ENCODE results near the gene PSMD4.
"Not testable (repeated sequence)": the region's sequence is repeated elsewhere in the genome, so short reads cannot be mapped to it uniquely, and the experiment has no call there.

Gene PSMD4

DNA sequence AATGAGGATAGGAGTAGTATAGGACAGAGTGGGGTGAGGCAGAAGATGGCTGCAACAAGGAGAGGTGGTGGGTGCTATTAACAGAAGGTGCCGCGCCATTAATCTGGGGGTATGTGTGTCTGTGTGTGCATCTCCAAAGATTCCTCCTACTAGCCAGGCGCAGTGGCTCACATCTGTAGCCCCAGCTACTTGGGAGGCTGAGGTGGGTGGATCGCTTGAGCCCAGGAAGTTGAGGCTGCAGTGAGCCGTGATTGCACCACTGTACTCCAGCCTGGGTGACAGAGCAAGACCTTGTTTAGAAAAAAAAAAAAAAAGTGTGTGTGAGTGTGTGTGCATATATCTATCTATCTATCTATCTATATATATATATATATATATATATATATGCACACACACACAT is 20.8 kb downstream of the PSMD4 start:
- not testable (repeated sequence) for DNase-seq

DNA sequence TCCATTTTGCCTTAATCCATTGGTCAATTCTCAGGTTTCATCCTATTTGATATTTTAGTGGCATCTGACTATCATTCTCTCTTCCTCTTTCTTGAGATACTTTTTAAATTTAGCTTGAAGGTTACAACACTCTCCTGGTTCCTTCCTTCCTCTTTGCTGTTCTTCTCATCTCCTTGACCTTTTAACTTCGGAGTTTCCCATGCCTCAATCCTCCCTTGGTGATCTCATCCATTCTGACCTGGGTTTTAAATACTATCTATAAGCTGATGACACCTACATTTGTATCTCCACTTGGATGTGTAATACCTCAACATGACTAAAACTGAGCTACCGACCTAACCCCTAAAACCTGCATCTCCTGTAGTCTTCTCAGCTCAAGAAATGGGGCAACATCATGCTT is 22.7 kb downstream of the PSMD4 start:
- DNase-seq = no peak

DNA sequence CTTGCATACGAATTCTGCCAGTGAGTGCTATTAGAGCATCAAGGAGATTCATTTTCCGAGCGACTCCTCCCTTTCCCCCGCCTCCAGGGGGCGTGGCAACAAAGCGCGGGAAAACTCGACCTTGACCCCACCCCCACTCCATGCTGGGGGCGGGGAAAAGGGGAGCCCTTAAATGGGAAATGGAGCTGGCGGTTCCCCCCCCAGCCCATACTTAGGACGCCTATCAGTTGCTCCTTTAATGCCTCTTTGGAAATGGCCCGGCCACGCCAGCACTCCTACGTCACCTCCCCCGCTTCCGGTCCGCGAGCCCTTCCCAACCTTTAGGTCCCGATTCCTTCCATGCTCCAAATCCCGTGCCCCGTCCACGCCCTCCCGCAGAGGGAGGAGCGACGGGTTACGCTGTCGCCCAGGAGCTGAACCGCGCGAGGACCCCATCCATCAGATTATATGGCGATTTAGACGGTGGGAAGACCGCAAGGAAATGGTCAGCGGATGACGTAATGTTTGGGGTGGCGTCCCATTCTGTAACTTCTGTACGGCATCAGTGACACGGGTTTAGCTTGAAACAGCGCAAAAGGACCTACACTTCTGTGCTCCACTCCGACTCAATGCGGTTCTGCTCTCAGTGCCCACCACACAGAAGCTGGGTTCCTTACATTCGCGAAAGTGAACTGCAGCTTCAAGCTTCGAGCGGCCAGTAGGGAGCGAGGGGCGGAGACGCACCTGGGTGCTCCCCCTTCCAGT is 26.9 kb downstream of the PSMD4 start:
- DNase-seq = peak; percentile 91 to 96 (median 94)

DNA sequence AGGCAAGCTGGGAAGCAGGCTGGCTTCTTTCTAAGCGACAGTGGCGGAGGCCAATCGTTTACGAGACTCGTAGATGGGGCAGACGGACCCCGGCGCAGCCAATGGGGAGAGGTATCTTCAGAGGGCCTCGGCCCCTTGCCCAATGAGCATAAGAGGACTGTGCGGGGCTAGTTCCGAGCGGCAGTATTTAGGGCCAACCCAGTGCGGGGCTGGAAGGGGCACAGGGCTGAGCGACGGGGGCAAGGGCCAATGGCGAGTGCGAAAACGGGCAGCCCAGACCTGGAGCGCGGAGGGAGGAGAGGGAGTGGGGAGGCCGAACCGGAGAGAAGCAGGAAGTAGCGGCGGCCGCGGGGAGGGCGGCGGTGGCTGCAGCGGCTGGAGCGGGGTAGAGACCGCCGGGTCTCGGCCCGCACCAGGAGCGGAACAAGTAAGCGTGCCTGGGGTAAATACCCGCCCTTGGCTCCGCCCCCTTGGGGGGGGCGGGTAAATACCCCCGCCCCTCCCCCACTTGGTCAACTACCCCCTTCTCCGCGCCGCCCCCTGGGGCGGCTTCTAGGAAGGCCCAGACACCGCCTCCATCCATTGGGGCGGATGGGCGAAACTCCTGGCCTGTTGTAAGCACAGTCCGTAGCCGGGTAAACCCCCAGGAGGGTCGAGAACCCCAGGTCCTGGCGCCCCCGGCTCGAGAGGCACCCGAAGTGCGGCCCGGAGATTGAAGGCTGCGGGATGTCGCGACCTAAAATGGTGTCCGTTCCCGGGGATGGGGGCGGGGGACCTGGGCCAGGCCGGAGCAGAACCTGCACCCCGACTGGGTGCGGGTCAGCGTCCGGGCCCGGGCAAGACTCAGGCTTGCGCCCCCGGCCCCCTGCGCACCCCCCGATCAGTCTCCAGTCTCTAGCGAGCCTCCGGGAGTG is 27.7 kb downstream of the PSMD4 start, which contains the start of gene ZNF687:
TSS of gene ZNF687 (plus strand) at position 331 of the 914 bp plus-strand sequence. CDS start 3,993 bp downstream, outside the sequence.
- DNase-seq = peak; percentile 93 to 99 (median 98)

DNA sequence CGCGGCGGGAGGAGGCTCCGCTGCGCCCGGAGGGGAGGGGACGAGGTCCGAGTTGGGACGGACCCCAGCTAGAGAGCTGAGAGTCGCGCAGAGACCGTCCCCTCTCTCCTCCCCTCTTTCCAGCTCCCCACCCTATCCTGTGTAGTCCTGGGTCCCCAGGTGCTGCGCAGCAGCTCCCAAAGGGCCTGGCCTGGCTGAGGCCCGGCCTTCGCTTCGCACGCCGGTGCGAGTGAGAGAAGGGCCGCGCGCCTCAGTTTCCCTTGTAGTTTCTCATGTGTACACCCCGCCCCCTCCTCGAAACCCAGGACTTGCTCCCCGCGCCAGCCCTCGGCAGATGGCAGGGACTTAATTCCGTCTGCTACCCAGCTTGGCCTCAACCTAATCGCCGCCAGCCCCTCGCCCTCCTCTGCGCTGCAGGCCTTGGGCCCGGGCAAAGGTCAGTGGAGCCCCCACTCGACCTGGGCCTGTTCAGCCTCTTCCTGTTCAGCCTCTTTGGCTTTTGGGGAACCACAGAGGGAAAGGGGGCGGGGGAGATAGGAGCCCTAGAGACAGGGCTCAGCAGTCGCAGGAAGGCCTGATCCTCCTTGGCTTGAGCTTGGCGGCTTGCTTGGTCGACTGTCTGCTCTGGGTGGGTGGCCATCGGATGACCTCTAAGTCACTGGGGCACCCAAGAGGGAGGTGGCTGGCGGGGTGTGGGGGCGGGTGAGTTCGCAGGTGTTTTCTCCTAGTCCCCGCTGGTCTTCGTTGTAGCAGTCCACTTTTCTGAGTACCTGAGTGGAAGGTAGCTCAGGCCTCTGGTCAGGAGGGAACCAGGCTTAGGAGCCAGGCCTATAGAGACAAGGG is 28.6 kb downstream of the PSMD4 start:
- DNase-seq = peak in 4 of 6 experiments; percentile 37 to 54 (median 41)

DNA sequence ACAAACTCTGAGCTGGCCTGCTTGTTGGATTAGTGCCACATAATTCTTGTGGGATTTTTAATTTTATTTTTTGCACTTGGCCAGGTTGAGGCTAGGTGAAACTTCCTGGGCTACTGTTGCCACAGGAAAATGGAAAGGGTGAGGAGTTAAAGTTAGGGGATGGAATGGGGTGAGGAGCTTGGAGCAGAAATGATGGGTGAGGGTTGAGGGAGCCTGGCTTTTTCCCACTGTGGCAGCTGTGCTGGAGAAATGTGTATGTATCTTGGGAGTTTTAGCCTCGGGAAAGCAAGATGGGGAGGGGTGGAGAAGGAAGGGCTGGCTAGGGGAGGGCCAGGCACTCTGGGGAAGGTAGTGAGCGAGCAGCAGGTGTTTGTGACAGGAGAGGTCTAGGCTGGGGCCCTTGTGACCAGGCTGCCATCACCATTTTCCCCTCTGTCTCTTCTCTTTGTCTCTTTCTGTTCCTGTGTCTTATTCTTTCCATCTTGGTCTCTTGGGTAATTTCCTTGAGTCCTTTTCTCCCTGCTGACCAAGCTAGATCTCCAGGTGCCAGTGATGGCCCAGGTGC is 29.6 kb downstream of the PSMD4 start:
- DNase-seq = no peak

DNA sequence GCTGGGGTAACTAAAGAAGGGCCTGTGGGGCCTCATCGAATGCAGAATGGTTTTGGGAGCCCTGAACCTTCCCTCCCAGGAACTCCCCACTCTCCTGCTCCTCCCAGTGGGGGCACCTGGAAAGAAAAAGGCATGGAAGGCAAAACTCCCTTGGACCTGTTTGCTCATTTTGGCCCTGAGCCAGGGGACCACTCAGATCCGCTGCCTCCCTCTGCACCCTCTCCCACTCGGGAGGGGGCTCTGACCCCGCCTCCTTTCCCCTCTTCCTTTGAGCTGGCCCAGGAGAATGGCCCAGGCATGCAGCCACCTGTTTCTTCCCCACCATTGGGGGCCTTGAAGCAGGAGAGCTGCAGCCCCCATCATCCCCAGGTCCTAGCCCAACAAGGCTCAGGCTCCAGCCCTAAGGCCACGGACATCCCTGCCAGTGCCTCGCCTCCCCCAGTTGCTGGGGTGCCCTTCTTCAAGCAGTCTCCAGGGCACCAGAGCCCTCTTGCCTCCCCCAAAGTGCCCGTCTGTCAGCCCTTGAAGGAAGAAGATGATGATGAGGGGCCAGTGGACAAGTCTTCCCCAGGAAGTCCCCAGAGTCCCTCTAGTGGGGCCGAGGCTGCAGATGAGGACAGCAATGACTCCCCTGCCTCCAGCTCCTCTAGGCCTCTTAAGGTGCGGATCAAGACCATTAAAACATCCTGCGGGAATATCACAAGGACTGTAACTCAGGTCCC is 32.2 kb downstream of the PSMD4 start:
- no peak for DNase-seq

DNA sequence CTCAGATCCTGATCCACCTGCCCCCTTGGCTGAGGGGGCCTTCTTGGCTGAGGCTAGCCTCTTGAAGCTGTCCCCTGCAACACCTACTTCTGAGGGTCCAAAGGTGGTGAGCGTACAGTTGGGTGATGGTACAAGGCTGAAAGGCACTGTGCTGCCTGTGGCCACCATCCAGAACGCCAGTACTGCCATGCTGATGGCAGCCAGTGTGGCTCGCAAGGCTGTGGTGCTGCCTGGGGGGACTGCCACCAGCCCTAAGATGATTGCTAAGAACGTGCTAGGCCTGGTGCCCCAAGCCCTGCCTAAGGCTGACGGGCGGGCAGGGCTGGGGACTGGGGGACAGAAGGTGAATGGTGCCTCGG is 32.8 kb downstream of the PSMD4 start:
- DNase-seq = no peak

DNA sequence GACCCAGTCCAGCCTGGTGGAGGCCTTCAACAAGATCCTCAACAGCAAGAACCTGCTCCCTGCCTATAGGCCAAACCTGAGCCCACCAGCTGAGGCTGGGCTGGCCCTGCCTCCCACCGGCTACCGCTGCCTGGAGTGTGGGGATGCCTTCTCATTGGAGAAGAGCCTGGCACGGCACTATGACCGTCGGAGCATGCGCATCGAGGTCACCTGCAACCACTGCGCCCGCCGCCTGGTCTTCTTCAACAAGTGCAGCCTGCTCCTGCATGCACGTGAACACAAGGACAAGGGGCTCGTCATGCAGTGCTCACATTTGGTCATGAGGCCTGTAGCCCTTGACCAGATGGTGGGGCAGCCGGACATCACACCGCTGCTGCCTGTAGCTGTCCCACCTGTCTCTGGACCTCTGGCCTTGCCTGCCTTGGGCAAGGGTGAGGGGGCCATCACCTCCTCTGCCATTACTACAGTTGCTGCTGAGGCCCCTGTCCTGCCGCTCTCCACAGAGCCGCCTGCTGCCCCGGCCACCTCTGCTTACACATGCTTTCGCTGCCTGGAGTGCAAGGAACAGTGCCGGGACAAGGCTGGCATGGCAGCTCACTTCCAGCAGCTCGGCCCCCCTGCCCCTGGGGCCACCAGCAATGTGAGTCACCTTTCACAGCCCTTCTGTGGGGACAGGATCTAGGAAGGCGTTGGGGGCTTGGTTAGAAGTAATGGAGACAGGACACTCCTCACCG is 33.4 kb downstream of the PSMD4 start:
- DNase-seq = no peak

DNA sequence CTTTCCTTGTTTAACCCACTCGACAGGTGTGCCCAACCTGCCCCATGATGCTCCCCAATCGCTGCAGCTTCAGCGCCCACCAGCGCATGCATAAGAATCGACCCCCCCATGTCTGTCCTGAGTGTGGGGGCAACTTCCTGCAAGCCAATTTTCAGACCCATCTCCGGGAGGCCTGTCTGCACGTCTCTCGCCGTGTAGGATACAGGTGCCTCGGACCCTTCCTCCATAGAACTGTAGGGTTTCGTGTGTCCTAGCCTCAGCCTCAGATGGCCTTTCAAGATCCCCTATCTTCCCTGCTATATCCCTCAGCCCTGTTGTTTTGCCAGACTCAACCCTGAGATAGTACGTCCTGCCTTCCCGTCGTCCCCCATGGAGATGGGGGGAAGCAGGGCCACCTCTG is 34.0 kb downstream of the PSMD4 start:
- DNase-seq = no peak

DNA sequence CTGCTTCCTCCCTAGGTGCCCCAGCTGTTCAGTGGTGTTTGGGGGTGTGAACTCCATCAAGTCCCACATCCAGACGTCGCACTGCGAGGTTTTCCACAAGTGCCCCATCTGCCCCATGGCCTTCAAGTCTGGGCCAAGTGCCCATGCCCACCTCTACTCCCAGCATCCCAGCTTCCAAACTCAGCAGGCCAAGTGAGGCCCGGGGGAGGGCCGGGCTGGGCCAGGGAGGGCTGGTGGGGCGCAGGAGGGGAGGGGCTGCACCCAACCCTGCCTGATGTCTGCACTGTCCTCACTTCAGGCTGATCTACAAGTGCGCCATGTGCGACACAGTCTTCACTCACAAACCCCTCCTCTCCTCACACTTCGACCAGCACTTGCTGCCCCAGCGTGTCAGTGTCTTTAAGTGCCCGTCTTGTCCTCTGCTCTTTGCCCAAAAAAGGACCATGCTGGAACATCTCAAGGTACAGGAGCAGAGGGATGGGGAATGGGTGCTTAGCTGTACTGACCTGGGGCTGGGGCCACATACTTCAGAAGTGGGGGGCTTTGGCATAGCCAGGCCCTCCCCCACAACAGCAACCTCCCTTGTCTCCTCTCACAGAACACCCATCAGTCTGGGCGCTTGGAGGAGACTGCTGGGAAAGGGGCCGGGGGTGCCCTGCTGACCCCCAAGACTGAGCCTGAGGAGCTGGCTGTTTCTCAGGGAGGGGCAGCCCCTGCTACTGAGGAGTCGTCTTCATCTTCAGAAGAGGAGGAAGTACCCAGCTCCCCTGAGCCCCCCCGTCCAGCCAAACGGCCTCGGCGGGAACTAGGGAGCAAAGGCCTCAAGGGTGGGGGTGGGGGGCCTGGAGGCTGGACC is 34.8 kb downstream of the PSMD4 start:
- DNase-seq = no peak

DNA sequence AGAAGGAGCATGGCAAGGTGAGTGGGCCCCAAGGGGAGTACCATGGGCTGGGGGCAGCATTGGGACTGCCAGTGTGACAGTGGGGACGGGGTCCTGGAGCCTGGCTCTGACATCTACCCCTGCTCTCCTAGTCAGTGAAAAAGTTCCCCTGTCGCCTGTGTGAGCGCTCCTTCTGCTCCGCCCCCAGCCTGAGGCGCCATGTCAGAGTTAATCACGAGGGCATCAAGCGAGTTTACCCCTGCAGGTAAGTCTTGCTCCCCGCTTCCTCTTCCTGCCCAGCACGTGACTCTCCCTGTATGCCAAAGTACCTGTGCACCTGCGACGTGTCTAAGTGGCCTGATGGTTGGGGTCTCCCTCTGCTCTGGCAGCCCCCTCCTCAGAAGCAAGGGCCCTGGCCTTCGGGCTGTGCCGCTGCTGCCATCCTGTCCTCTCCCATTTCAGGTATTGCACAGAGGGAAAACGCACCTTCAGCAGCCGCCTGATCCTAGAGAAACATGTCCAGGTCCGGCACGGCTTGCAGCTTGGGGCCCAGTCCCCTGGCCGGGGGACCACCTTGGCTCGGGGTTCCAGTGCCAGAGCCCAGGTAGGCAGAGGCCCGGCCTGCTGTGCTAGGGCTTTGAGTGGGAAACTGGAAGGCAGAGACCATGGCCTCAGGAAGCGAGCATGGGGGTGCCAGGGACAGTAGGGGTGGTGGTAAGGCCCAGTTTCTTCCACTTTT is 35.6 kb downstream of the PSMD4 start:
- no peak for DNase-seq

DNA sequence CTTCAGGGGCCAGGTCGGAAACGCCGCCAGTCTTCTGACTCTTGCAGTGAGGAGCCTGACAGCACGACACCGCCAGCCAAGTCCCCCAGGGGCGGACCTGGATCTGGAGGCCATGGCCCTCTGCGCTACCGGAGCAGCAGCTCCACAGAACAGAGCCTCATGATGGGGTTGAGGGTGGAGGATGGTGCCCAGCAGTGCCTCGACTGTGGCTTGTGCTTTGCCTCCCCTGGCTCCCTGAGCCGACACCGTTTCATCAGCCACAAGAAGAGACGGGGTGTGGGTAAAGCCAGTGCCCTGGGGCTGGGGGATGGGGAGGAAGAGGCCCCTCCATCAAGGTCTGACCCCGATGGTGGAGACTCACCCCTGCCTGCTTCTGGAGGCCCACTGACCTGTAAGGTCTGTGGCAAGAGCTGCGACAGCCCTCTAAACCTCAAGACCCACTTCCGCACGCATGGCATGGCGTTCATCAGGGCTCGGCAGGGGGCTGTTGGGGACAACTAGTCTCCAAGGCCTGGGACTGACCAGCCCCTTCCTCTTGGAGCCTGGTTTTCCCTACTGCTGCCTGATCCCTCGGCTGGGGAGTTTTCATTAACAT is 36.3 kb downstream of the PSMD4 start:
- no peak for DNase-seq

DNA sequence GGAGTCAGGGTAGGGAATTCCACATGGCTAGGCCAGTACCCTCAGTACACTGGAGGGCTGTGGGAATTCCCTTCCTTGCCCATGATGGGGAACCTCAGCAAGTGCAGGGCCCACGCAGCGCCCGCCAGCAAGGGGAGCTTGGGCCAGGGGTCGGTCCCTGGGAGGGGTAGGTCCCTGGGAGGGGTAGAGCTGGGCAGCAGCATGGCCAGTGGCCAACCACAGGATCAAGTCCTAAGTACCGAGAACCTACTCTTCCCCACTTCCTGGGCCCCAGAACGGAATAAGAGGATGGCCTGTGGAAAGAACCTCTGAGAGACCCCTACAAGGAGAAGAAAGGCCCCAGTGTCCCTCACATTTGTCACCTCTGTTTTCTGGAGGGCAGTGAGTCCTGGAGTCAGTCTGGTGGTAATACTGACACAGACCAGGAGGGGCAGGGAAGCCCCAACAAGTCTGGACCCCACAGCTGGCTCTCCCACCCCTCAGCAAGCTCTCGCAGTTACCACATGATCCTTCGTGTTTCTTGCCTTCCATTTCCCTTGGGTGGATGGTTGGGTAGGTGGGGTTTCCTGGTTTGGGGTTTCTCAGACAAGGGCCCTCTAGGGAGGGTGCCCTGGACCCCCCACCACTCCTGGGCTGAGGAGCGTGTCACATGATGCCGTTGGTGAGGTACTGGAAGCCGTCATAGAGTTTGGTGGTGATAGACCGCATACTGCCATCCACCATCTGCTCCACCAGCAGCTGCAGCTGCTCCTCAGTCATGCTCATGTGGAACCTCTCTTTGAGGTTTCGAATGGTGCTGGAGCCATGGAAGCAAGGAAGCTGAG is 37.9 kb downstream of the PSMD4 start:
- DNase-seq = no peak

DNA sequence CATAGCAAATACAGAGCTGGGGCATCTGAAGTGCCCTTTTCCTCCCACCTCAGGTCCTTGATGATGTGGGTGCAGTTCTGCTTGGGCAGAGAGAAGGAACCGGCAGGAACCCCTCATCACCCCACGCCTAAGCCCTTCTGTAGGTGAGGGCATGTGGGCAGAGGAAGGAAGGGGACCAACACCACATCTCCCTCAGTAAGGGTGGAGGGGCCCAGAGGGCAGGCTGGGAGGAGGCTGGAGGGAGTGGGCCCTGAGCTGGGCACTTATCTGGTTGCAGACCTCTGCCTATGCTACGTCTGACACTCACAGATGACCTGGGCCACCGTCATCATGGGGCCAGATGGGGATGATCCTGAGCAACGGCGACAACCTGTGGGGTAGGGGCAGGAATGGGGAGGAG is 38.6 kb downstream of the PSMD4 start:
- no peak for DNase-seq

DNA sequence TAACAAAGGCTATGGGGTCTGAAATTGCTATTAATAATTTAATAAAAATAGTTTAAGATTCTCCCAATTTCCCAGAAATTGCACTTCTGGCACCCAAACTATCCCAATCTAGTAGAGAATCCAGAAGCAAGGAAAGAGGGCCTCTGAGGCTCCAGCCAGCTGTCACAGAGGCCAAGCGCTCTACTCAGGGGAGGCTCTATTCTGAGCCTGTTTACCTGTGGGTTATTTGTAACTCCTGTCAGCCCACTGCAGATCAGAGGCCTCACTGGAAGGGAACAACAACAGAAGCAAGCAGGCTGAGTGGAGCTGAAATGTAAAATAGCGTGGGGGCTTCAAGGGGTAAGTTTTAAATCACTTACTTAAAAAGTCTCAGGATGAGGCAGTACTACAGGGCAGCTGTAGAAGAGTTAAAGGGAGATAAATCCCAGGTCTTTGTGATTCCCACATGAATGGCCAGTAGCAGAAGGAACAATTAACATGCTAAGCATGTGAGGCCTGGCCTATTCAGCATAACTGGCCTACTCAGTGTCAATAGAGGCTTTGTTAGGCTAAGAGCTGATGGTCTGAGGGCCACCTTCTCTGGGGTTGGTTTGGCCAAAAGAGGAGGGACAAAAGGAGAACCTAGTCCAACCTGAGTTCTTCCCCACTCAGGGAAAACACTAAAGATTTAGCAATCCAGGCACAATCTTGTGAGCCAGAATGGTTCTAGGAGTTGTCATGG is 40.4 kb downstream of the PSMD4 start:
- no peak for DNase-seq

DNA sequence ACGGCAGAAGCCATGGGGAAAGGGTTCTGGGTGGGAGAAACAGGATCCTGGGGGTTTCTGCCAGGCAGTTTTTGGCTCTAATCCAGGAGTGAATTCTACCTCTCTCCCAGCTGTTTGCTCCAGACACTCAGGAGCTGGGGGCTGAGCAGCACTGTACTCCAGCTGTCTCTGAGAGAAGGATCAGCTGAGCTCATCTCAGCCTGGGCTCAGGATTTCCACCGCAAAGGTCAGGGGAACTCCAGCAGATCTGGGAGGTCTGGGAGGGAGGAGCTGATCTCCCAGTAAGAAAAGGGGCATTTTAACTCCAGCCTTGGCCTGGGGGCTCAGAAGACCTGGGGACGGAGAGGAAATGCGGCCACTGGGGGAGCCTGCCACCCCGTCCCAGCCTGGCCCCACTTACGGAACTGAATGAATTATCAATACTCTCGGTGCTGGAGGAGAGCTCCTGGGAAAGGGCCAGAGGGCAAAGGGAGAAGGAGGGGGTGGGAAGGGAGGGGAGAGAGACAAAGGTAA is 55.3 kb downstream of the PSMD4 start:
- DNase-seq = no peak

All from stimulated activated naive CD4-positive, alpha-beta T cell (primary cell).